ENCODE measurements around the gene DERA. TPM values are rescaled to one million over a fixed set of nuclear protein-coding genes. Genes with fewer than 3 reads are reported as not detected.
"Not testable (repeated sequence)": the region's sequence is repeated elsewhere in the genome, so short reads cannot be mapped to it uniquely, and the experiment has no call there.

Gene DERA
- total RNA-seq, 1 experiment from 2014 or later = 46.1 TPM

DNA sequence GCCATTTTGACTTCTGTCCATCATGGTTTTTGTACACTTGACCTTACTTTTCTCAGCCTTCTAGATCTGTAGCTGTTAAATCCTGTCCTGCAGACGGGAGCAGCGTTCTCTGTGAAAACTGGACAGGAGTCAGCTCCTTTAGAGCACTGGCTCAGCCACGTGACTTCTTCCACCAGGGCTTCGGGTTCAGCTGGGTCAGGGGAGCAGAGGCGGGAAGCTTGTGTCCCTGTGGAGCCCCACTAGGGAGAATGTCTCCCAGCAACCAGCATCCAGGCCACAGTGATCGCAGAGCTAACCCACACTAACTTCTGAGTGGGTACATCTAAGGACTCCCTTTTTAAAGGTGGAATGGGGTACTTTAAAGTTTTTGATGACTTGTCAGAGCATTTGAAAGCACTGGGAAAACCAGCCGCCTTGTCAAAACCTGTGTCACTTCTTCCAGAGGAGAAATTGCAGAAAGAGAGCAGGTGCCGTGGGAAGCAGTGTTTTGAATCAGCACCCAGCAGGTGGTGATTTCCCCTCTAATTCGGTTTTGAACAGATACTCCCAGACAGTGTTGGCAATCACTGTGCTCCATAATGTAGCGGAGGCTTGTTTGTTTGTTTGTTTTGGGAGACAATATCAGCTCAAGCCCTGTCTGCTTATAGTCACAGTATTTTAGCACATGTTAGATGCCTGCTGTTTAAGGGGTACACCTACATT is 17.9 kb downstream of the DERA start:
- no peak overlapping the region for H3K4me3 ChIP-seq
- H3K4me1 ChIP-seq = peaks cover 12% of the 10 kb centered on the region
- DNase-seq = no peak
- peak overlapping the region; percentile 26; the same call in 1 of the 2 replicates for H3K27ac ChIP-seq
- no peaks in the 10 kb centered on the region for H3K27me3 ChIP-seq
- no peaks in the 10 kb centered on the region; the same call in 1 of the 2 replicates for H3K36me3 ChIP-seq
- H3K9me3 ChIP-seq (replicated peaks) = no peaks in the 10 kb centered on the region

DNA sequence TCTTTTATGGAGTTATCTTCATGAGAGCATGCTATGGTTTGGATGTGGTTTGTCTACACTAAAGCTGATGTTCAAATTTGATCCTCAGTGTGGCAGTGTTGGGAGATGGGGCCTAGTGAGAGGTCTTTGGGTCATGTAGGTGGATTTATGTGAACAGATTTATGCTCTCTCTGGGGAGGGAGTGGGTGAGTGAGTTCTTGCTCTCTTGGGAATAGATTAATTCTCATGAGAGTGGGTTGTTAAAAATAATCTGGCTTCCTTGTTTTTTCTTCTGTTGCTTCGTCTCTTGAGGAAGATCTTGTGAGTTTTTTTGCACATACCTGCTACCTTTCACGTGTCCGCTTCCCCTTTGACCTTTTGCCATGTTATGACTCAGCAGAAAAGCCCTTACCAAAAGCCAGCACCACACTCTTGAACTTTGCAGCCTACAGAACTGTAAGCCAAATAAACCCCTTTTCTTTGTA is 20.5 kb downstream of the DERA start:
- Histone ChIP-seq H3K27ac (no peak overlapping the region), H3K4me1 (peaks cover 12% of the 10 kb centered on the region), H3K36me3 (no peaks in the 10 kb centered on the region; the same call in 1 of the 2 replicates), H3K9me3 (replicated peaks) (no peaks in the 10 kb centered on the region), H3K27me3 (no peaks in the 10 kb centered on the region), H3K4me3 (no peak overlapping the region)
- DNase-seq = no peak

DNA sequence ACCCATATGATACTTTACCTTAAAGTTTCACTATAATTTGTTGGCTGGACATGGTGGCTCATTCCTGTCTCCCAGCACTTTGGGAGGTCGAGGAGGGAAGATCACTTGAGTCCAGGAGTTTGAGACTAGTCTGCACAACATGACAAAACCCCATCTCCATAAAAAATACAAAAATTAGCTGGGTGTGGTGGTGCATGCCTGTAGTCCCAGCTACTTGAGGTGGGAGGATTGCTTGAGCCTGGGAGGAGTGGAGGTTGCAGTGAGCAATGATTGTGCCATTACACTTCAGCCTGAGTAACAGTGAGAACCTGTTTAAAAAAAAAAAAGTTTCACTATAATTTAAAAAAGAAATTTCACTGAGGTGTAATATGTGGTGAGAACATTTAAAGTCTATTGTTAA is 21.2 kb downstream of the DERA start:
- H3K4me1 ChIP-seq = peaks cover 12% of the 10 kb centered on the region
- no peaks in the 10 kb centered on the region for H3K27me3 ChIP-seq
- DNase-seq = no peak
- no peak overlapping the region for H3K4me3 ChIP-seq
- no peaks in the 10 kb centered on the region for H3K9me3 ChIP-seq (replicated peaks)
- no peak overlapping the region for H3K27ac ChIP-seq
- H3K36me3 ChIP-seq = no peaks in the 10 kb centered on the region; the same call in 1 of the 2 replicates

DNA sequence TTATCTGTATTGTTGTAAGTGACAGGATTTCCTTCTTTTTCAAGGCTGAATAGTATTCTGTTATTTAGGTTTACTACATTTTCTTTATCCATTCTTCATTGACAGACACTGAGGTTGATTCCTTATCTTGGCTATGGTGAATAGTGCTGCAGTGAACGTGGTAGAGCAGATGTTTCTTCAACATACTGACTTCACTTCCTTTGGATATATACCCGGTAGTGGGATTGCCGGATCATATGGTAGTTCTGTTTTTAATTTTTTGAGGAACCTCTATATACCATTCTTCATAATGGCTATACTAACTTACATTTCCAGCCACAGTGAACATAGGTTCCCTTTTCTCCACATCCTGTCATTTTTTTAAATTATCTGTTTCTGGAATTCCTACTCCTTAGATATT is 21.8 kb downstream of the DERA start:
- H3K4me3 ChIP-seq = no peak overlapping the region
- no peaks in the 10 kb centered on the region for H3K27me3 ChIP-seq
- no peak overlapping the region for H3K27ac ChIP-seq
- peaks cover 11% of the 10 kb centered on the region for H3K4me1 ChIP-seq
- 0 out of 2 replicates have a peak, but pooled peaks cover 2% of the 10 kb centered on the region for H3K9me3 ChIP-seq (replicated peaks)
- H3K36me3 ChIP-seq = no peaks in the 10 kb centered on the region; the same call in 1 of the 2 replicates
- no peak for DNase-seq

DNA sequence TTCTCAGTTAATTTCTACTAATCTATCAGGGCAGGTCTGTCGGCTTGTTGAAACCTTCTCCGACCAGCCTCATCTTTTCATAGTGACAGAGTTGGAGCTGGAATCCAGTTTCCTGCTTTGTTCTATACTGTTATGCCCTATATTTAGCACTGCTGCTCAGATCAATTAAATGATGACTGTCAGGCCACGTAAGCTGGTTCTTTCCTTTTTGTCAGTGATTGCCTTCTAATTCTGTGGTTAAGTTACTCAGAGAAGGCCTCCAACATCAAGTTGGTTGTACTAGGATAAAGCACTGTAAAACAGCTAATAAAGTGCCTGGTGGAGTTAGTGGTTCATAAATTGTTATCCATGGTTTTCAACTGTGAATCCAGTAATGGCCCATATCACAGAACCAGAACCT is 22.6 kb downstream of the DERA start:
- Histone ChIP-seq H3K36me3 (no peaks in the 10 kb centered on the region; the same call in 1 of the 2 replicates), H3K27me3 (no peaks in the 10 kb centered on the region), H3K9me3 (replicated peaks) (0 out of 2 replicates have a peak, but pooled peaks cover 2% of the 10 kb centered on the region), H3K27ac (no peak overlapping the region), H3K4me1 (peaks cover 4% of the 10 kb centered on the region), H3K4me3 (no peak overlapping the region)
- no peak for DNase-seq

DNA sequence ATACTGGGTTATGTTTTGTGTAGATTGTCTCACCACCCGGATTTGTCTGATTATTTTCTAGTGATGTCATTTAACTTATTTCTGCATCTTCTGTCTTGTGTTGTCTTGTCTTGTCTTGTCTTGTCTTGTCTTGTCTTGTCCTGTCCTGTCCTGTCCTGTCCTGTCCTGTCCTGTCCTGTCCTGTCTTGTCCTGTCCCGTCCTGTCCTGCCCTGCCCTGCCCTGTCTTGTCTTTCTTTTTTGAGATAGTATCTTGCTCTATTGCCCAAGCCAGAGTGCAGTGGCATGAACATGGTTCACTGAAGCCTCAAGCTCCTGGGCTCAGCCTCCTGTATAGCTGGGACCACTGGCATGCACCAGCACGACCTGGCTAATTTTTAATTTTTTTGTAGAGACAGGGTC is 25.6 kb downstream of the DERA start:
- Histone ChIP-seq H3K4me1 (peaks cover 3% of the 10 kb centered on the region; the same call in 1 of the 2 replicates), H3K27ac (no peak overlapping the region), H3K27me3 (no peaks in the 10 kb centered on the region), H3K36me3 (no peaks in the 10 kb centered on the region; the same call in 1 of the 2 replicates), H3K4me3 (no peak overlapping the region), H3K9me3 (replicated peaks) (peaks cover 2% of the 10 kb centered on the region; the same call in 1 of the 2 replicates)
- no peak for DNase-seq

DNA sequence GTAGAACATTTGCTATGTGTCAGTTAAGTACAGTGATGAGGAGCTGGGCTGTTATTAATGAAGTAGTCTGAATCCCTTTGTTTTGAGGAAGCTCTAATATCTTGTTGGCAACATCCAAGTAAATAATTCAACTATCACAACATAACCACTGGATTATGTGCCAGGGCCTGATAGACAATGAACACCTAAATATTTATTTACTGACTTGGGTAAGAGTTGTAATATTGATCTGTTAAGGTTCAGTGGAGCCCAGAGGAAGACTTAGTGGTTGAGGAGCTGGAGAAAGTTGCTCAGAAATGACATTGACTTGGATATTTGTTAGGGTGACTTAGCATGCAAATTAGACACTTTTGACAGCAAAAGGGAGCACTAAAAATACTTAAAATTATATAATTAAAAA is 26.8 kb downstream of the DERA start:
- Histone ChIP-seq H3K9me3 (replicated peaks) (peaks cover 2% of the 10 kb centered on the region; the same call in 1 of the 2 replicates), H3K27ac (no peak overlapping the region), H3K36me3 (0 out of 2 replicates have a peak, but pooled peaks cover 2% of the 10 kb centered on the region), H3K4me1 (no peaks in the 10 kb centered on the region), H3K4me3 (no peak overlapping the region), H3K27me3 (no peaks in the 10 kb centered on the region)
- no peak for DNase-seq

DNA sequence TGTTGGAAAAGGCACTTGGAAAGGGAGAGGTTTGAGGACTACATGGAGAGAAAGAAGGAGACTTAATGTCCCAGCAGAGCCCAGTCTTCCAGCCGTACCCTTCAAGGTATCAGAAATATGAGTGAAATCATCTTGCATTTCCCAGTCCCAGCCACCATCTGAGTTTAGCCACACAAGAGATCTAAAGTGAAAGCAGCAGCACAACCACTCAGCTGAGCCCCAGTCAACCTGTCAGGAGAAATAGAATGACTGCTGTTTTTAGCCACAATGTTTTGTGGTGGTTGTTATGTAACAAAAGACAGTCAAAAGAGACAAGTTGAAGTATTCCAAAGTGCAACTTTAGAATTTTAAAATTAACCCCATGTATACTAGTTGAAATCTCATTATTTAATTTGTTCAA is 28.0 kb downstream of the DERA start:
- Histone ChIP-seq H3K27ac (no peak overlapping the region), H3K9me3 (replicated peaks) (peaks cover 2% of the 10 kb centered on the region; the same call in 1 of the 2 replicates), H3K36me3 (0 out of 2 replicates have a peak, but pooled peaks cover 2% of the 10 kb centered on the region), H3K4me3 (no peak overlapping the region), H3K27me3 (no peaks in the 10 kb centered on the region), H3K4me1 (no peaks in the 10 kb centered on the region)
- DNase-seq = no peak

DNA sequence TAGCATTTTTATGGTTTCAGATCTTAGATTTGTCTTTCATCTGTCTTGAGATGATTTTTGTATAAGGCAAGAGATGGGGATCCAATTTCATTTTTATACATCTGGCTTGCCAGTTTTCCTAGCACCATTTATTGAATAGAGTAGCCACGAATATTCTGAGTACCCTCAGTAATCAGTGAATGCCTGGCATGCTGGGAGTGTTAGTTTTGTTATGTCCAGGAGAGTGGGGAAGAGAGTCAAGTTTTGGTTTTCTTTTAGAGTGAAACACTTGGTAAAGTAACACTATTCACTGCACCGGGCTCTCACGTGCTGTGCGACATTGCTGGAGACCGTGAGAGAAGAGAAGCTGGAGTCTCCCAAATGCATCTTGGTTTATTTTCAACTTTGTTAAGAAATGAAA is 31.3 kb downstream of the DERA start:
- Histone ChIP-seq H3K4me1 (no peaks in the 10 kb centered on the region), H3K27me3 (no peaks in the 10 kb centered on the region), H3K9me3 (replicated peaks) (peaks cover 2% of the 10 kb centered on the region; the same call in 1 of the 2 replicates), H3K36me3 (0 out of 2 replicates have a peak, but pooled peaks cover 2% of the 10 kb centered on the region), H3K27ac (no peak overlapping the region), H3K4me3 (no peak overlapping the region)
- DNase-seq = no peak

DNA sequence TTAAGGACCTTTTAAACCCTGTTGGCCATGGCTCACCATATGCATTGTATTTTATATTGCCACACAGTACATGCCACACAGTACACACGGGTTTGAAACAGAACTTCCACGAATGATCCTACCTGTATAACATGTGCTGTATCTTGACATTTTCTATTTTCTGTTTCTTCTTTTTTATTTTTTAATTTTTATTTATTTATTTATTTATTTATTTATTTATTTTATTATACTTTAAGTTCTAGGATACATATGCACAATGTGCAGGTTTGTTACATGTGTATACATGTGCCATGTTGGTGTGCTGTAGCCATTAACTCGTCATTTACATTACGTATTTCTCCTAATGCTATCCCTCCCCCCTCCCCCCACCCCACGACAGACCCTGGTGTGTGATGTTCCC is 32.4 kb downstream of the DERA start:
- not testable (repeated sequence) for H3K4me1 ChIP-seq; H3K27me3 ChIP-seq; DNase-seq; H3K27ac ChIP-seq; H3K36me3 ChIP-seq; H3K4me3 ChIP-seq; H3K9me3 ChIP-seq (replicated peaks)

DNA sequence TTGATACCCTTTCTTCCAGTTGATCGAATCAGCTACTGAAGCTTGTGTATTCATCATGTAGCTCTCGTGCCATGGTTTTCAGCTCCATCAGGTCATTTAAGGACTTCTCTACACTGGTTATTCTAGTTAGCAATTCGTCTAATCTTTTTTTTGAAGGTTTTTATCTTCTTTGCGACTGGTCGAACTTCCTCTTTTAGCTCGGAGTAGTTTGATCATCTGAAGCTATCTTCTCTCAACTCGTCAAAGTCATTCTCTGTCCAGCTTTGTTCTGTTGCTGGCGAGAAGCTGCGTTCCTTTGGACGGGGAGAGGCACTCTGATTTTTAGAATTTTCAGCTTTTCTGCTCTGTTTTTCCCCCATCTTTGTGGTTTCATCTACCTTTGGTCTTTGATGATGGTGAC is 37.3 kb downstream of the DERA start:
- not testable (repeated sequence) for H3K4me1 ChIP-seq; H3K27me3 ChIP-seq; H3K36me3 ChIP-seq; H3K27ac ChIP-seq; DNase-seq; H3K9me3 ChIP-seq (replicated peaks); H3K4me3 ChIP-seq

DNA sequence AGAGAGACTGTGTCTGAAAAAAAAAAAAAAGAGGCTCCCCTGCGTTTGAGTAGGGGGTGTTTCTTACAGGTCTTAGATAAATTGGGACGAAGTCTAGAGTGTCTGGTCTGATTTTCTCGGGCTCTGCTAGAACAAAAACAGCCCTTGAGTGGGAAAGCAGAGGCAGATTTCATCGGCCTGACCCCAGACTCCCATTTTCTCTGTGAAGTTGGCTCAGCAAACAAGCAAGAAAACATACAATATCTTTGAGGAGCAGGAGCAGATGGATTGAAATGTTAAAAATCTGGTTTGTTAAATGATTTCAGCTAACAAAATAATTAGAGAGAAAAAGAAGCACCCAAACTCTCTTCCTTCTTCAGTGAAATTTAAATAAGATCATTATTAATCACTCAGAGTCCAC is 44.1 kb downstream of the DERA start:
- H3K9me3 ChIP-seq (replicated peaks) = no peaks in the 10 kb centered on the region
- peaks cover 6% of the 10 kb centered on the region; the same call in 1 of the 2 replicates for H3K36me3 ChIP-seq
- H3K27me3 ChIP-seq = no peaks in the 10 kb centered on the region
- DNase-seq = no peak
- H3K4me3 ChIP-seq = no peak overlapping the region
- no peaks in the 10 kb centered on the region for H3K4me1 ChIP-seq
- H3K27ac ChIP-seq = no peak overlapping the region

DNA sequence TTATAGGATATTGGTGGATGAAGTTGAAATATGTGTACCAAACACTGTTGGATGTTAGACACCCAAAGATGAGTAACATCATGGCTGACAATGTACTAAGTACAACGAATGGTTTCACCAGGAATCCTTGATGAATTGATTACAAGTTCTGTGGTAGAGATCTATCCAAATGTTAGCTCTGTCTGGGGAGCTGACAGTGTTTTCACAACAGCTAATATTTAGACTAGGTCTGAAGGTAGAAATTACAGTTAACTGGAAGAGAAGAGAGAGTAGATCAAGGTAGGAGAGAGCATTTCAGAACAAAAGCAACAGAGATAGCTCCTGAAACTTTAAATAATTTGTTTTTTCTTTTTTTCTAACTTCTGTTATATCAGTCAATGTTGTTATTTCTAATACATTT is 44.9 kb downstream of the DERA start:
- no peak overlapping the region for H3K4me3 ChIP-seq
- H3K9me3 ChIP-seq (replicated peaks) = no peaks in the 10 kb centered on the region
- peaks cover 6% of the 10 kb centered on the region; the same call in 1 of the 2 replicates for H3K36me3 ChIP-seq
- no peak overlapping the region for H3K27ac ChIP-seq
- H3K27me3 ChIP-seq = no peaks in the 10 kb centered on the region
- H3K4me1 ChIP-seq = no peaks in the 10 kb centered on the region
- no peak for DNase-seq

DNA sequence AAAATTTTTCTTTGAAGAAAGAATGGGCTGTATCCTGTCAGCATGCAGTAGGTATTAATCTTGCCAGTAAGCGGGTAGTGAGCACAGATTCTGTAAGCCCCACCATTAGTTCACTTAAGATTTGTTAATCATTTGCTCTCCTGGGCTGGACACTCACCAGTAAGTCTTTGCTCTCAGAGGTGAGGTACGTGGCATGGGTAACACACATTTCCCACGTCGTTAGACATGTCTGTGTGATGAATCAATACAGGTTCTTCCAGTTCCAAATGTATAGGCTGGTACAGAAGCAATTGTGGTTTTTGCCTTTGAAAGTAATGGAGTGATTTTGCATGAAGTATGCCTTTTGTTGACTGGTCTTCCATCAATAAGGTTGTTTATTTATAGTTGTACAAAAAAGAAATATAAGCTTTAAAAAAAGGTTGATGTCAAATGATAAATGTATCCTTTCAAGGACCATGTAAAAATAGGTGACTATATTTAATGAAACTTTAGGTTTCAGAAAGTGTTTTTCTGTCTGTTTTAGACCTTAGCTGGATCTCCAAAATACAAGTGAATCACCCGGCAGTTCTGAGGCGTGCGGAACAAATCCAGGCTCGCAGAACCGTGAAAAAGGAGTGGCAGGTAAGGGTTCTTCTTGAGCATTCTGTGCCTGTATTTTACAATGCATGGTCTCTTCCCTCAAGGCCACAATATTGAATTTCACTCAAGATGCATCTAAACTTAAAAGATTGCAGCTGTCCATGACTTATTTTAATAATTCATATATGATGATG is 45.5 kb downstream of the DERA start:
- no peak overlapping the region for H3K4me3 ChIP-seq
- H3K27me3 ChIP-seq = no peaks in the 10 kb centered on the region
- no peaks in the 10 kb centered on the region for H3K4me1 ChIP-seq
- DNase-seq = no peak
- no peak overlapping the region for H3K27ac ChIP-seq
- peaks cover 6% of the 10 kb centered on the region; the same call in 1 of the 2 replicates for H3K36me3 ChIP-seq
- no peaks in the 10 kb centered on the region for H3K9me3 ChIP-seq (replicated peaks)

DNA sequence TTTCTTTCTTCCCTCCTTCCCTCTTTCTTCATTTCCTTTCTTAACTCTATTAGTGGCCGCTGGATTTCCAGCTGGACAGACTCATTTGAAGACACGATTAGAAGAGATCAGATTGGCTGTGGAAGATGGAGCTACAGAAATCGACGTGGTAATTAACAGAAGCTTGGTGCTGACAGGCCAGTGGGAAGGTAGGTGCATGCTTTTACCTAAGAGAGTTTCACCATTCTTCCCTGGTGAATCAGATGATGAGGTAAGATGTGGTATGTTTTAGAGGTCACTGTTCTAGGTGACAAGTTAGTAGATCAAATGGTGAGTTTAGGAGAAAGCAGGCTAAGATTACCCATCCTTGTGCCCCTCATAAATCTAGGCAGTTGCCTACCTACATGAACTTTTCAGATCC is 51.6 kb downstream of the DERA start:
- no peak overlapping the region for H3K4me3 ChIP-seq
- no peaks in the 10 kb centered on the region for H3K4me1 ChIP-seq
- no peaks in the 10 kb centered on the region; the same call in none of the 2 replicates for H3K36me3 ChIP-seq
- H3K27ac ChIP-seq = no peak overlapping the region
- no peak for DNase-seq
- no peaks in the 10 kb centered on the region for H3K9me3 ChIP-seq (replicated peaks)
- H3K27me3 ChIP-seq = no peaks in the 10 kb centered on the region

Data from SJCRH30 (cell line).